Type B pancreatic cell (in vitro differentiated cells): Measurements from ENCODE around the gene RETN. TPM values are rescaled to one million over a fixed set of nuclear protein-coding genes. Genes with fewer than 3 reads are reported as not detected.

Experiments used
- DNase-seq: peaks from one replicate; pipeline ENCODE4 v3.0.0; 2021; ENCODE audit warnings: mixed read lengths; ENCODE audit not compliant: unreplicated experiment; ENCODE audit errors: extremely low spot score
- H3K27ac Mint-ChIP-seq: 2 replicates; pipeline ENCODE4 v1.8.0; 2021; ENCODE audit warnings: mild to moderate bottlenecking, mixed read lengths
- H3K27me3 Mint-ChIP-seq: 2 replicates; pipeline ENCODE4 v1.8.0; 2021; ENCODE audit warnings: mixed read lengths
- H3K36me3 Mint-ChIP-seq: 2 replicates; pipeline ENCODE4 v1.8.0; 2021; ENCODE audit warnings: mixed read lengths
- H3K4me1 Mint-ChIP-seq: one replicate; pipeline ENCODE4 v1.8.0; 2021; ENCODE audit warnings: mixed read lengths; ENCODE audit not compliant: unreplicated experiment
- H3K4me3 Mint-ChIP-seq: 2 replicates; pipeline ENCODE4 v1.8.0; 2021; ENCODE audit warnings: mild to moderate bottlenecking, mixed read lengths
- H3K9me3 Mint-ChIP-seq: 2 replicates; pipeline ENCODE4 v1.8.0; 2021; ENCODE audit warnings: mixed read lengths
- CTCF ChIP-seq: fragments of 200-600 bp; sonication (generic); conservative IDR thresholded peaks from 2 replicates; pipeline ENCODE4 v1.5.0; 2021; ENCODE audit warnings: antibody characterized with exemption, mild to moderate bottlenecking
- total RNA-seq: library from RNA; stranded (reverse); gene quantifications from 2 replicates; pipeline ENCODE4 v1.2.1, GENCODE V29; 2021; ENCODE audit warnings: low replicate concordance

RETN gene
- total RNA-seq, 1 donor from 2014 or later = not detected

DNA sequence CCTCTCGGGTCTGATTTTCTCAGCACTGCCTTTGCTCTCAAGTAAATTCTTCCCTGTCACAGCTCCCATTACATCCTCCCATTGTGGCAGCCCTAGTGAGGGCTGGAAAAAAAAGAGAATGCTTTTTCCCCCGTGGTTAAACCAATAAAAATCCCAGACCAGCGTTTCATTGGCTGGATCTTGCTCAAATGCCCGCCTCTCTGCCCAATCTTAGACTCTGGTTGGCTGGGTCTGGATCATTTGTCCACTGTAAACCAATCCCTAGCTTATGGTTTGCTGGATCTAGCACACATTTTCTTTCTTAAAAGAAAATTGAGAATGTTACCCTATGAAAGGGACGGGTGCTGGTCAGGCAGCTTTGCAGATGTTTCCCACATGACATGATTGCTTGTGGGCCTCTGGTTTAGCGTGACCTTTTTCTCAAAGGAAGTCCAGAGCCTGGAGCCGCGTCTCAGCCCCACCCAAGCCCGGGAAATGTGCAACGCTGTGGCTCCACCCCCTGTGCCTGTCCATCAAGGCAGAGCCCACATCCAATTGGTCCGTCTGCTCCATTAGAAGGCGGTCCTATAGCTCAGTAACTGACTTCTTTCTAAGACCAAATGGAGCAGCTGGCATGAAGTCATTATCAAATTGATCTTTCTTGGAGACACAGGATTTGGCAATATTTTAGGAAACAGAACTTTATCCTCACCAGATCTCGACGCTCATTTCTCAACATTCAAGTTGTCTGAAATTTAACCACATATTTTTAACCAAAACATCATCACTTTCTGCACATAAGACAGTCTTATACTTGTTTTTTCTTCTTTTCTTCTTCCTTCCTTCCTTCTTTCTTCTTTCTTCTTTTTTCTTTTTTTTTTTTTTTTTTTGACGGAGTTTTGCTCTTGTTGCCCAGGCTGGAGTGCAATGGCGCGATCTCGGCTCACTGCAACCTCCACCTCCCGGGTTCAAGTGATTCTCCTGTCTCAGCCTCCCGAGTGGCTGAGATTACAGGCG is 5.5 kb downstream of the RETN start:
- Mint-ChIP-seq H3K4me1 (peaks cover 2% of the 10 kb centered on the region), H3K27ac (no peak overlapping the region), H3K36me3 (no peaks in the 10 kb centered on the region), H3K27me3 (peaks cover 74% of the 10 kb centered on the region), H3K4me3 (no peak overlapping the region), H3K9me3 (peaks cover 7% of the 10 kb centered on the region)
- DNase-seq = no peak
- no peak for TF ChIP-seq CTCF

GRCh38 chr19:7676376-7676775 is 7.5 kb downstream of the RETN start:
- DNase-seq = no peak
- H3K27me3 Mint-ChIP-seq = peaks cover 60% of the 10 kb centered on the region
- H3K36me3 Mint-ChIP-seq = no peaks in the 10 kb centered on the region
- H3K4me3 Mint-ChIP-seq = no peak overlapping the region
- no peak overlapping the region for H3K27ac Mint-ChIP-seq
- H3K4me1 Mint-ChIP-seq = peaks cover 6% of the 10 kb centered on the region
- H3K9me3 Mint-ChIP-seq = peaks cover 7% of the 10 kb centered on the region
- TF ChIP-seq CTCF = no peak

DNA sequence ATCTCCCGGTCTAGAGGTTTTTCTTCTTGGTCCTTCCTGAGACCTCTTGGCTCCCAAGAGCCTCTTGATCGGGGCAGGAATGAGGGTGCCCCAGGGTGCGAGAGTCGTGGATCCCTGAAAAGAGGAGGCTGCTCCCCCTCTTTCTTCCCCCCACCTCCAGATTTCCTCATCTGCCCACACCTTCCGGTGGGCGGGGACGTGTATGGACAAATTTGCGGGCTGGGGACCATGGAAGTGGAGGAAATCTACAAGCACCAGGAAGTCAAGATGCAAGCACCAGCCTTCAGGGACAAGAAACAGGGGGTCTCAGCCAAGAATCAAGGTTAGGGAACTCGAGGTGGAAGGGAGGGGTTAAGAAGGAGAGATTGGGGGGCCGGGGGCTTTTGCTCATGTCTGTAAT is 8.0 kb downstream of the RETN start, which contains the start of gene MCEMP1:
Gene MCEMP1 (plus strand): TSS at position 237 of the 400 bp plus-strand sequence. CDS start 31 bp downstream, at position 268.
- no peak for DNase-seq
- H3K27ac Mint-ChIP-seq = no peak within 1 kb of the TSS
- peaks cover 55% of the 10 kb centered on the region for H3K27me3 Mint-ChIP-seq
- H3K36me3 Mint-ChIP-seq = no peaks in the 10 kb centered on the region
- peaks cover 8% of the 10 kb centered on the region for H3K4me1 Mint-ChIP-seq
- peaks cover 7% of the 10 kb centered on the region for H3K9me3 Mint-ChIP-seq
- TF ChIP-seq CTCF = no peak
- H3K4me3 Mint-ChIP-seq = peak within 1 kb of the TSS; percentile 22

- H3K27me3 Mint-ChIP-seq = peaks cover 48% of the 10 kb centered on the region
Measured at GRCh38 chr19:7677669-7678311, 8.9 kb downstream of the RETN start.

More at GRCh38 chr19:7677669-7678311, 8.9 kb downstream of the RETN start:
- no peak for DNase-seq
- H3K36me3 Mint-ChIP-seq = peaks cover 3% of the 10 kb centered on the region
- peaks cover 9% of the 10 kb centered on the region for H3K4me1 Mint-ChIP-seq
- peaks cover 7% of the 10 kb centered on the region for H3K9me3 Mint-ChIP-seq
- TF ChIP-seq CTCF = no peak
- H3K27ac Mint-ChIP-seq = no peak overlapping the region
- H3K4me3 Mint-ChIP-seq = peak overlapping the region; percentile 22
